IMR-90 (cell line): ENCODE measurements around the gene ANTXRL. TPM values are rescaled to one million over a fixed set of nuclear protein-coding genes. Genes with fewer than 3 reads are reported as not detected.

Source experiments
- ATAC-seq: fragments of 200-7000 bp; cut with Tn5 transposase; 2 replicates; pipeline ENCODE4 v1.9.1; 2020; ENCODE audit warnings: low read depth, mild to moderate bottlenecking, moderate library complexity
- BruUV-seq: library from RNA; stranded (reverse); fragments of 400-500 nt; replicated peaks from 2 replicates; lab custom pipeline; 2021; lab: Mats Ljungman, UMichigan
- CTCF ChIA-PET: fragments of 300-600 bp; formaldehyde crosslinking; extraction: SDS; loops from one replicate; lab custom pipeline; 2021; ENCODE audit warnings: antibody characterized with exemption; lab: Yijun Ruan, JAX
- POLR2A ChIA-PET: fragments of 300-600 bp; sonication (Branson Sonifier 250); formaldehyde crosslinking; loops from one replicate; lab custom pipeline; 2022; ENCODE audit warnings: antibody characterized with exemption; ENCODE audit not compliant: unreplicated experiment; lab: Charles Lee
- DNase-seq: peaks from one replicate; pipeline ENCODE4 v3.0.0; 2013
- H2AFZ ChIP-seq: replicated peaks from 2 replicates; pipeline ENCODE3; 2013; ENCODE audit warnings: low read length, mild to moderate bottlenecking; ENCODE audit not compliant: poor library complexity
- H2AK5ac ChIP-seq: 2 replicates; pipeline ENCODE4 v1.6.1; 2013; ENCODE audit warnings: low read depth, low read length, inconsistent platforms
- H2AK9ac ChIP-seq: replicated peaks from 2 replicates; pipeline ENCODE3; 2013; ENCODE audit warnings: mild to moderate bottlenecking, low read depth, low read length, moderate library complexity; ENCODE audit not compliant: poor library complexity
- H2BK120ac ChIP-seq: 2 replicates; pipeline ENCODE4 v1.6.1; 2013; ENCODE audit warnings: low read depth, low read length, inconsistent platforms
- H2BK15ac ChIP-seq: 3 replicates; pipeline ENCODE4 v1.6.1; 2013; ENCODE audit warnings: low read depth, low read length, inconsistent platforms
- H2BK20ac ChIP-seq: 2 replicates; pipeline ENCODE4 v1.6.1; 2013; ENCODE audit warnings: low read depth, mild to moderate bottlenecking, inconsistent platforms, low read length, moderate library complexity
- H2BK5ac ChIP-seq: 2 replicates; pipeline ENCODE4 v1.6.1; 2013; ENCODE audit warnings: mild to moderate bottlenecking, low read depth, low read length, inconsistent platforms; ENCODE audit not compliant: poor library complexity, severe bottlenecking
- H3K14ac ChIP-seq: replicated peaks from 2 replicates; pipeline ENCODE4 v1.6.1; 2013; ENCODE audit warnings: low read depth, low read length, inconsistent platforms
- H3K18ac ChIP-seq: 2 replicates; pipeline ENCODE4 v1.6.1; 2013; ENCODE audit warnings: low read depth, low read length, control low read depth
- H3K23ac ChIP-seq: 2 replicates; pipeline ENCODE4 v1.6.1; 2013; ENCODE audit warnings: low read depth, low read length, inconsistent platforms
- H3K27ac ChIP-seq: 2 replicates; pipeline ENCODE4 v1.5.1; 2013; ENCODE audit warnings: mild to moderate bottlenecking, control low read depth, low read length; ENCODE audit not compliant: insufficient read depth
- H3K27me3 ChIP-seq: 2 replicates; pipeline ENCODE4 v1.6.1; 2013; ENCODE audit warnings: low read length; ENCODE audit not compliant: control insufficient read depth, insufficient read depth
- H3K36me3 ChIP-seq: 2 replicates; pipeline ENCODE4 v1.6.1; 2013; ENCODE audit warnings: low read length, mixed read lengths; ENCODE audit not compliant: control insufficient read depth, insufficient read depth
- H3K4ac ChIP-seq: 2 replicates; pipeline ENCODE4 v1.6.1; 2013; ENCODE audit warnings: low read depth, low read length, inconsistent platforms
- H3K4me1 ChIP-seq: 2 replicates; pipeline ENCODE4 v1.6.1; 2013; ENCODE audit warnings: low read length, mixed read lengths; ENCODE audit not compliant: control insufficient read depth, insufficient read depth
- H3K4me2 ChIP-seq: 2 replicates; pipeline ENCODE4 v1.6.1; 2013; ENCODE audit warnings: low read depth, mild to moderate bottlenecking, control low read depth, low read length, moderate library complexity
- H3K4me3 ChIP-seq: 2 replicates; pipeline ENCODE4 v1.5.1; 2013; ENCODE audit warnings: low read depth, mild to moderate bottlenecking, control low read depth, low read length, moderate library complexity; ENCODE audit not compliant: insufficient read depth
- H3K56ac ChIP-seq: 2 replicates; pipeline ENCODE4 v1.6.1; 2013; ENCODE audit warnings: low read length, inconsistent platforms; ENCODE audit not compliant: insufficient read depth; ENCODE audit errors: extremely low read depth
- H3K79me1 ChIP-seq, 2 experiments: 2 replicates each; pipeline ENCODE4 v1.6.1; 2013; ENCODE audit warnings: low read length in 2 of 2, inconsistent platforms in 1 of 2, low read depth in 1 of 2
- H3K9ac ChIP-seq: 2 replicates; pipeline ENCODE4 v1.6.1; 2013; ENCODE audit warnings: low read depth, low read length, control low read depth
- H3K9me1 ChIP-seq: 2 replicates; pipeline ENCODE4 v1.6.1; 2013; ENCODE audit warnings: low read length, inconsistent platforms; ENCODE audit not compliant: insufficient read depth
- H3K9me3 ChIP-seq: 2 replicates; pipeline ENCODE4 v1.6.1; 2013; ENCODE audit warnings: low read length; ENCODE audit not compliant: control insufficient read depth, insufficient read depth
- H4K20me1 ChIP-seq: 2 replicates; pipeline ENCODE4 v1.6.1; 2013; ENCODE audit warnings: low read length, inconsistent platforms; ENCODE audit not compliant: insufficient read depth
- H4K5ac ChIP-seq: 2 replicates; pipeline ENCODE4 v1.6.1; 2013; ENCODE audit warnings: mild to moderate bottlenecking, low read depth, low read length, control low read depth
- H4K8ac ChIP-seq, 2 experiments: 2 replicates each; pipeline ENCODE4 v1.6.1; 2013; ENCODE audit warnings: low read depth in 2 of 2, low read length in 2 of 2, control low read depth in 1 of 2, inconsistent platforms in 1 of 2
- H4K91ac ChIP-seq: 2 replicates; pipeline ENCODE4 v1.6.1; 2013; ENCODE audit warnings: low read depth, low read length, inconsistent platforms; ENCODE audit not compliant: insufficient read depth
- BHLHE40 ChIP-seq: fragments of 150-350 bp; IDR thresholded peaks from 2 replicates; pipeline ENCODE4 v1.6.1; 2016; ENCODE audit warnings: mild to moderate bottlenecking, low read depth, low read length
- MXI1 ChIP-seq: IDR thresholded peaks from 2 replicates; pipeline ENCODE4 v1.6.1; 2012; ENCODE audit warnings: low read depth, mild to moderate bottlenecking, low read length, moderate library complexity, borderline replicate concordance
- NFE2L2 ChIP-seq: fragments of 150-350 bp; IDR thresholded peaks from 2 replicates; pipeline ENCODE4 v1.6.1; 2016; ENCODE audit warnings: low read depth, mild to moderate bottlenecking, low read length
- POLR2A ChIP-seq: IDR thresholded peaks from 2 replicates; pipeline ENCODE4 v1.6.1; 2012; ENCODE audit warnings: mild to moderate bottlenecking, low read depth, low read length
- RCOR1 ChIP-seq: IDR thresholded peaks from 2 replicates; pipeline ENCODE4 v1.6.1; 2012; ENCODE audit warnings: mild to moderate bottlenecking, low read length, improper control_type of control experiment; ENCODE audit not compliant: insufficient replicate concordance
- RFX5 ChIP-seq: IDR thresholded peaks from 2 replicates; pipeline ENCODE4 v1.8.0; 2012; ENCODE audit warnings: low read depth, mild to moderate bottlenecking, low read length, moderate library complexity
- SMC3 ChIP-seq: fragments of 150-350 bp; IDR thresholded peaks from 2 replicates; pipeline ENCODE4 v1.6.1; 2016; ENCODE audit warnings: low read depth, mild to moderate bottlenecking, antibody characterized with exemption, low read length, moderate library complexity
- WGBS, 2 experiments: methylation state at CpG; one replicate each; pipeline versions ENCODE4 v1.1.5 to v1.1.7; 2013; ENCODE audit warnings: missing lambda C conversion rate in 2 of 2; ENCODE audit not compliant: insufficient read length in 1 of 2; ENCODE audit errors: extremely low coverage in 2 of 2; 5-methylcytosine and 5-hydroxymethylcytosine counted together
- dilution Hi-C: fragments of 300-500 bp; cut with HindIII; formaldehyde crosslinking; loops from one replicate; pipeline ENCODE4 v1.14.3; 2018; ENCODE audit warnings: low sequenced_read_pairs; ENCODE audit not compliant: unreplicated experiment
- in situ Hi-C: fragments of 300-500 bp; cut with MboI; formaldehyde crosslinking; loops from 3 replicates; pipeline ENCODE4 v1.14.3; 2019; ENCODE audit warnings: low sequenced_read_pairs, inconsistent platforms, mixed read lengths
- intact Hi-C: fragments of 100-400 bp; cut with micrococcal nuclease; formaldehyde crosslinking; loops from 2 replicates; pipeline ENCODE4 v1.10.0; 2022
- polyA plus RNA-seq, 3 experiments: library from polyadenylated mRNA; depleted of rRNA; stranded (reverse); fragments of >200 nt; gene quantifications; 2 replicates each; pipeline ENCODE4 v1.2.3, GENCODE V29; 2012; ENCODE audit warnings: low replicate concordance in 1 of 3
- total RNA-seq: library from RNA; depleted of rRNA; stranded (reverse); fragments of >200 nt; gene quantifications from 2 replicates; pipeline ENCODE4 v1.2.3, GENCODE V29; 2012
- TF ChIP-seq, protein P1 (sequence below): conservative IDR thresholded peaks from 2 replicates; pipeline ENCODE4 v1.5.1; 2012; ENCODE audit warnings: mild to moderate bottlenecking, low read depth, low read length, improper control_type of control experiment

Gene ANTXRL
- total and polyA plus RNA-seq, 2 of the 4 experiments (the other 2 are of a cell fraction): not detected

GRCh38 chr10:46329690-46330016 lies 42.9 kb downstream of the ANTXRL start:
- 39% methylated on average over 6 of the region's 8 CpGs; no CpG with 5 or more reads in 1 of the 2 experiments for WGBS, 2 experiments
- CTCF ChIA-PET: no interaction called here

More at GRCh38 chr10:46329690-46330016, 42.9 kb downstream of the ANTXRL start:
- Histone ChIP-seq H2BK15ac (no peak overlapping the region), H4K91ac (no peak overlapping the region), H3K9ac (no peak overlapping the region), H3K36me3 (no peaks in the 10 kb centered on the region), H3K56ac (no peak overlapping the region), H2AK9ac (no peak overlapping the region), H2BK120ac (no peak overlapping the region), H3K27me3 (peaks cover 13% of the 10 kb centered on the region; the same call in 1 of the 2 replicates), H3K79me1 (no peaks in the 10 kb centered on the region), H2AK5ac (no peak overlapping the region), H3K23ac (no peak overlapping the region), H3K18ac (no peak overlapping the region), H4K5ac (no peak overlapping the region), H3K4me1 (peaks cover 5% of the 10 kb centered on the region; the same call in 1 of the 2 replicates), H2AFZ (peak overlapping the region; percentile 21), H2BK20ac (no peak overlapping the region), H3K9me1 (peaks cover 5% of the 10 kb centered on the region; the same call in 1 of the 2 replicates), H4K20me1 (no peaks in the 10 kb centered on the region), H3K4ac (no peak overlapping the region), H4K8ac (no peak overlapping the region), H3K14ac (no peak overlapping the region), H3K27ac (no peak overlapping the region), H2BK5ac (no peak overlapping the region), H3K9me3 (no peaks in the 10 kb centered on the region), H3K4me2 (no peak overlapping the region), H3K4me3 (no peak overlapping the region)
- BruUV-seq: no TSS peak
- dilution Hi-C loops (no loop called here), in situ Hi-C loops (no loop called here), intact Hi-C loops (no loop called here)
- POLR2A ChIA-PET: no interaction called here
- ATAC-seq (no peak), DNase-seq (no peak)
- TF ChIP-seq BHLHE40 (no peak), POLR2A (no peak), SMC3 (no peak), NFE2L2 (no peak), RFX5 (no peak), MXI1 (no peak), RCOR1 (no peak)
- TF ChIP-seq, protein P1, sequence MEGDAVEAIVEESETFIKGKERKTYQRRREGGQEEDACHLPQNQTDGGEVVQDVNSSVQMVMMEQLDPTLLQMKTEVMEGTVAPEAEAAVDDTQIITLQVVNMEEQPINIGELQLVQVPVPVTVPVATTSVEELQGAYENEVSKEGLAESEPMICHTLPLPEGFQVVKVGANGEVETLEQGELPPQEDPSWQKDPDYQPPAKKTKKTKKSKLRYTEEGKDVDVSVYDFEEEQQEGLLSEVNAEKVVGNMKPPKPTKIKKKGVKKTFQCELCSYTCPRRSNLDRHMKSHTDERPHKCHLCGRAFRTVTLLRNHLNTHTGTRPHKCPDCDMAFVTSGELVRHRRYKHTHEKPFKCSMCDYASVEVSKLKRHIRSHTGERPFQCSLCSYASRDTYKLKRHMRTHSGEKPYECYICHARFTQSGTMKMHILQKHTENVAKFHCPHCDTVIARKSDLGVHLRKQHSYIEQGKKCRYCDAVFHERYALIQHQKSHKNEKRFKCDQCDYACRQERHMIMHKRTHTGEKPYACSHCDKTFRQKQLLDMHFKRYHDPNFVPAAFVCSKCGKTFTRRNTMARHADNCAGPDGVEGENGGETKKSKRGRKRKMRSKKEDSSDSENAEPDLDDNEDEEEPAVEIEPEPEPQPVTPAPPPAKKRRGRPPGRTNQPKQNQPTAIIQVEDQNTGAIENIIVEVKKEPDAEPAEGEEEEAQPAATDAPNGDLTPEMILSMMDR: no peak
